Stomach (tissue), 9 donors: ENCODE results near the gene PALLD. TPM values are rescaled to one million over a fixed set of nuclear protein-coding genes. Genes with fewer than 3 reads are reported as not detected.

Experiments used
- DNase-seq, 2 donors: peaks; one replicate each; pipeline versions ENCODE4 v3.0.0 to v3.0.0-alpha.2; 2013 to 2019
- H3K27ac ChIP-seq, 5 donors: fragments of 200-600 bp in 4 of 5; sonication (generic) in 4 of 5; one replicate each; pipeline ENCODE4 v1.5.1; 2013 to 2019; ENCODE audit warnings: mild to moderate bottlenecking in 1 of 5, moderate library complexity in 1 of 5
- H3K27me3 ChIP-seq, 3 donors: fragments of 200-600 bp; sonication (generic); one replicate each; pipeline ENCODE4 v1.5.1; 2017 to 2019; ENCODE audit warnings: mixed run types in 1 of 3
- H3K36me3 ChIP-seq, 4 donors: fragments of 200-600 bp; sonication (generic); 1 replicate in 3 of 4; 2 replicates in 1 of 4; pipeline ENCODE4 v1.5.1; 2016 to 2019
- H3K4me1 ChIP-seq, 4 donors: fragments of 200-600 bp; sonication (generic); one replicate each; pipeline ENCODE4 v1.5.1; 2016 to 2019
- H3K4me3 ChIP-seq, 4 donors: fragments of 200-600 bp; sonication (generic) in 3 of 4; one replicate each; pipeline ENCODE4 v1.5.1; 2016 to 2019; ENCODE audit warnings: mild to moderate bottlenecking in 1 of 4
- H3K9me3 ChIP-seq, 4 donors: fragments of 200-600 bp; sonication (generic); one replicate each; pipeline ENCODE4 v1.5.1; 2016 to 2019
- EP300 ChIP-seq: sonication (generic); formaldehyde crosslinking; IDR thresholded peaks from one replicate; pipeline ENCODE4 v1.6.1; 2017; ENCODE audit warnings: antibody characterized with exemption
- POLR2A ChIP-seq, 4 donors: fragments of 450-650 bp; IDR thresholded peaks; one replicate each; pipeline ENCODE4 v1.6.1; 2016; ENCODE audit warnings: antibody characterized with exemption in 4 of 4, control low read depth in 2 of 4, mild to moderate bottlenecking in 1 of 4, moderate library complexity in 1 of 4
- POLR2AphosphoS5 ChIP-seq, 3 donors: sonication (generic); formaldehyde crosslinking; IDR thresholded peaks; one replicate each; pipeline ENCODE4 v1.6.1; 2016; ENCODE audit warnings: antibody characterized with exemption in 3 of 3
- WGBS, 5 donors: extraction: QIAGEN DNeasy Blood & Tissue Kit in 3 of 5; methylation state at CpG; one replicate each; pipeline versions ENCODE4 v1.1.5 to v1.1.7; 2013 to 2018; 5-methylcytosine and 5-hydroxymethylcytosine counted together
- intact Hi-C: fragments of 100-400 bp; cut with DNase I; formaldehyde crosslinking; loops from one replicate; pipeline ENCODE4 v1.15.1; 2023; ENCODE audit warnings: low total_unique reads
- polyA plus RNA-seq, 3 donors: library from polyadenylated mRNA; stranded (reverse); fragments of 200-250 nt; gene quantifications; one replicate each; pipeline ENCODE4 v1.2.3, GENCODE V29; 2013
- total RNA-seq, 5 donors: library from RNA; depleted of rRNA; stranded (reverse); fragments of >200 nt; gene quantifications; one replicate each; pipeline versions ENCODE4 v1.1.0 to v1.2.3, GENCODE V29; 2014 to 2016
- TF ChIP-seq, protein P1 (sequence below), 7 experiments: fragments of 450-650 bp in 4 of 7; fragments of 200-600 bp in 3 of 7; sonication (generic) in 3 of 7; IDR thresholded peaks; one replicate each; pipeline ENCODE4 v1.5.1; 2016 to 2019; ENCODE audit warnings: antibody characterized with exemption in 7 of 7, control low read depth in 2 of 7, mild to moderate bottlenecking in 1 of 7
- donor health status: healthy with polysubstance abuse.
- donor health status: Bipolar disorder and iron deficiency.
- donor health status: healthy.

The PALLD gene
- total and polyA plus RNA-seq, 8 donors: 75.9 to 984 (median 206) TPM

DNA sequence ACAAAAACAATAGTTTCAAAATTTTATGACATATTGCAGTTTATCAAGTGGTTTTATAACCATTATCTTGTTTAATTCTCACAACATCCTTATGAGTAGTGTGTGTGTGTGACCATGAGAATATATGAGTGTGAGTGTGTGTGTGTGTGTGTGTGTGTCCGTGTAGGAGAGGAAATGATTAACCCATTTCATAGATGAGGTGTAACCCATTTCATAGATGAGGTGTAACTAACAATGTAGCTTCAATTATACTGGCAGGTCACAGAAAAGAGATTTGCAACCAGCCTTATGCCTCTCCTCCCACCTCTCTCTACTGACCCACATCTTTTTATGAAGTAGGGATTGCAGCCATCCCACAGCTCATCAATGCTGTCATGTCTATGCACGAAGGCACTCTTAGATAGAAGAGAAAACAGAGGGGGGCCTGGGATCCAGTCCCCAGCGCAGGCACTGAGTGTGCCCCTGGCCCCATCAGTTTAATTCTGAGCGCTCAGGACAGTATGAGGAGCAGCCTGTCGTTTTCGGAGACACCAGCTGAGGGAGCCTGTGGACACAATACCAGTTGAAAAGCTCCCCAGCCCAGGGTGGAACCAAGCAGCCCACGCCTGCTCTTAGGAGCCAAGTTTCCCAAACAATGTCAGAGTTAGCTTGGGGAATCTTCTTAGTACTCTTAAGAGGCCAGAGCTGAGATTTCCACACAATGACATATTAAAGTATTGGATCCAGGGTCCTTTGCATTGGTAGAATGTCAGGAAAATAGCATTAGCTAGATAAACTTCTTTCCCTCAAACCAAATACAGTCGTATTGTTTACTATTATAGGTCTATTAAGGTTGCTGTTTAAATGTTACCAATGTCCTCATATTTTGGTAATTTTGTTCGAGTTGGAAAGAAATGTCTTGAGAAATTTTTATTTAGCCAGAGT lies 88.6 kb downstream of the PALLD start:
- TF ChIP-seq, protein P1, sequence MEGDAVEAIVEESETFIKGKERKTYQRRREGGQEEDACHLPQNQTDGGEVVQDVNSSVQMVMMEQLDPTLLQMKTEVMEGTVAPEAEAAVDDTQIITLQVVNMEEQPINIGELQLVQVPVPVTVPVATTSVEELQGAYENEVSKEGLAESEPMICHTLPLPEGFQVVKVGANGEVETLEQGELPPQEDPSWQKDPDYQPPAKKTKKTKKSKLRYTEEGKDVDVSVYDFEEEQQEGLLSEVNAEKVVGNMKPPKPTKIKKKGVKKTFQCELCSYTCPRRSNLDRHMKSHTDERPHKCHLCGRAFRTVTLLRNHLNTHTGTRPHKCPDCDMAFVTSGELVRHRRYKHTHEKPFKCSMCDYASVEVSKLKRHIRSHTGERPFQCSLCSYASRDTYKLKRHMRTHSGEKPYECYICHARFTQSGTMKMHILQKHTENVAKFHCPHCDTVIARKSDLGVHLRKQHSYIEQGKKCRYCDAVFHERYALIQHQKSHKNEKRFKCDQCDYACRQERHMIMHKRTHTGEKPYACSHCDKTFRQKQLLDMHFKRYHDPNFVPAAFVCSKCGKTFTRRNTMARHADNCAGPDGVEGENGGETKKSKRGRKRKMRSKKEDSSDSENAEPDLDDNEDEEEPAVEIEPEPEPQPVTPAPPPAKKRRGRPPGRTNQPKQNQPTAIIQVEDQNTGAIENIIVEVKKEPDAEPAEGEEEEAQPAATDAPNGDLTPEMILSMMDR (IDR thresholded peaks at IDR 0.05): peak in 5 of 7 experiments; percentile 54 to 67 (median 65)
- TF ChIP-seq EP300 (no peak), POLR2AphosphoS5 (IDR thresholded peaks at IDR 0.05) (peak in 1 of 3 donors; percentile 34)
- 14 to 35% (median 18%) methylated on average over 9 of the region's 9 CpGs for WGBS, 5 donors
- intact Hi-C loops: no loop called here
- H3K9me3 ChIP-seq: no peaks in the 10 kb centered on the region
- DNase-seq: peak; percentile 77 to 89
- H3K4me3 ChIP-seq: no peak overlapping the region
- no peaks in the 10 kb centered on the region for H3K36me3 ChIP-seq
- H3K27me3 ChIP-seq: no peaks in the 10 kb centered on the region
- H3K4me1 ChIP-seq: peaks cover 0 to 23% (median 12%) of the 10 kb centered on the region in 4 donors
- no peak overlapping the region for H3K27ac ChIP-seq

DNA sequence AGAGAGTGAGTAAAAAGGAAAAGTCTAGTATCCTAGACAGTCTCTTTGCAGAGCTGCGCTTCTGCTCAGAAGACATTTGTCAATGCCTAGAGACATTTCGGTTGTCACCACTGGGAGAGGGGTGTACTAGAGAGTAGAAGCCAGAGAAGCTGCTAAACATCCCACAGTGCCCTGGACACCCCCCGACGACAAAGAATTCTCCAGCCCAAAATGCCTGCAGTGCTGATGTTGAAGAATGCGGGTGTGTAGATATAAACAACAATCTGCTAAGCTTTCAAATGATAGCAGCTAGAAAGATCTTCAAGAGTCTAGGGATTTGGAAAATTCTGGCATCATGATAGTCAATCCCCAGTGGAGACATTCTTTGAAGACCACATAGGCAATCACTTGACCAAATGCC lies 90.1 kb downstream of the PALLD start:
- no peak for DNase-seq
- intact Hi-C loops: no loop called here
- H3K4me3 ChIP-seq: no peak overlapping the region

DNA sequence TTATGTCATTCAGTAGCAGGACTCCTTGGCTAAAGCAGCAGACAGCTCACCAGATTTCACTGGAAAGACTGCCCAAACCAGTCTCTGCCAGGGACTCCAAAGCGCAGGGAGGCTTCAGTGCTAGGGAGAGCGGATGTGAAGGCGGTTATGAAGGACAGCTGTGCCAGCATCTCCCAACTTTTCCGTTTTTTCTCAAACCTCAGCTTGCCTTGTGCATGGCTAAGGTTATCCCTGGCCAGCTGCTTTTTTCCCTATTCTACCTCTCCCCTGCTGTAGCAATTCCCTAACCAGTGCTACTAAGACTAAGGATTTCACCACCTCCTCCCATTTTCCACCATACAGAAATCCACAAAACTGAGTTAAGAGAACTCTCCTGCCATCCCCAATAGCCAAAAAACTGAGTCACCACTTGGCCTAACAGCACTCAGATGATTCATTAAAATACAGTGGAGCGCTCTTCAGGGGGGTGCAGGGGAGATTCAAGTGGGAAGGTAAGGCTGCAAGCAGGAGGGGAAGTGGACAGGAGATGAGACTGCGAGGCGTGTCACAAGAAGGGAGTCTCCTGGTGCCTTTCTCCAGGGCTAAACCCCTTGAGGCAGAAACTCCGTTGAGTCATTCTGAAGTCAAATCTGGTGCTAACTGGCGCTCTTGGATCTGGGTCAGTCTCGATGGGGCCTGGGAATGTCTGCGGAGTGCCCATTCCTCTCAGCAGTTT lies 90.7 kb downstream of the PALLD start:
- H3K4me1 ChIP-seq: peaks cover 0 to 23% (median 12%) of the 10 kb centered on the region in 4 donors
- peak overlapping the region; percentile 0 to 52 (median 13) for H3K27ac ChIP-seq

More for the DNA sequence above, 90.1 kb downstream of the PALLD start:
- Histone ChIP-seq H3K9me3 (no peaks in the 10 kb centered on the region), H3K4me1 (peaks cover 0 to 23% (median 12%) of the 10 kb centered on the region in 4 donors), H3K27ac (peak overlapping the region in 4 of 5 donors; percentile 0 to 52 (median 28)), H3K36me3 (no peaks in the 10 kb centered on the region), H3K27me3 (no peaks in the 10 kb centered on the region)
- 42 to 70% (median 69%) methylated on average over 5 of the region's 5 CpGs for WGBS, 5 donors
- TF ChIP-seq, protein P1 (IDR thresholded peaks at IDR 0.05): no peak
- no peak for TF ChIP-seq POLR2AphosphoS5 (IDR thresholded peaks at IDR 0.05)

DNA sequence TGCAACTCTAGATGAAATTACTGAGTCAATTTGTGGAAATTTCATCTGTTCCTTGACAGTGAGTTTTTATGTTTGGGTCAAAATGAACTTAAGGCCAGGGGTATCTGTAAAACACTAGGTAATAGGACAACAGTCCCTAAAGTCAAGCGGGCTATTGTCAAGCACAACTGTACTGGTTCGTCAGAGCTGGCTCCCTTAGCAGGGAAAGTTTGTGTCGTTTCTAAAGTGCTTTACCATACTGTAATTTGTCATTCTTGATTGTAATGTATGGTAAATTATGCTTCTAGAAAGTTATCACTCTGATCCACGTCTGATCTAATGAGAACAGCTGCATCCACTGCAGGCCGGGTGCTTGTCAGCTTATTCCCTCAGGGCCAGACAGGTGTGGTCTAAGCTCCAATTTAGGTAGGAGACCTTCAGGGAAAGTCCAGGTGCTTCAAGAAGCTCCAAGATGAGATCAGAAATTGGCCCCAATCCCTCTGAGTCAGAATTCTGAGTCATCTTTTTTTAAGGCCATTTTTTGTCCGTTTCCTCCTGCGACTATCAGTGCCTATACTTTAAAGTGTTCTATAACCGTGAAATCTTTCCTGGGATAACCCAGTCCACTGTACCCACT lies 92.2 kb downstream of the PALLD start:
- 63 to 88% (median 75%) methylated on average over 8 of the region's 8 CpGs for WGBS, 5 donors
- Histone ChIP-seq H3K4me3 (no peak overlapping the region), H3K36me3 (no peaks in the 10 kb centered on the region), H3K9me3 (no peaks in the 10 kb centered on the region), H3K27me3 (no peaks in the 10 kb centered on the region), H3K4me1 (peaks cover 0 to 23% (median 12%) of the 10 kb centered on the region in 4 donors), H3K27ac (no peak overlapping the region)
- intact Hi-C loops: no loop called here
- peak in 1 of 2 donors; percentile 43 for DNase-seq
- TF ChIP-seq EP300: no peak
- TF ChIP-seq POLR2AphosphoS5 (IDR thresholded peaks at IDR 0.05): no peak
- TF ChIP-seq, protein P1 (IDR thresholded peaks at IDR 0.05): no peak
- TF ChIP-seq POLR2A (IDR thresholded peaks at IDR 0.05): no peak

More for the DNA sequence above, 90.7 kb downstream of the PALLD start:
- intact Hi-C loops: no loop called here
- Histone ChIP-seq H3K27me3 (no peaks in the 10 kb centered on the region), H3K4me3 (no peak overlapping the region), H3K36me3 (no peaks in the 10 kb centered on the region), H3K9me3 (no peaks in the 10 kb centered on the region)
- 56 to 74% (median 66%) methylated on average over 11 of the region's 11 CpGs for WGBS, 5 donors
- TF ChIP-seq POLR2AphosphoS5 (IDR thresholded peaks at IDR 0.05) (no peak), POLR2A (IDR thresholded peaks at IDR 0.05) (no peak), EP300 (no peak)
- peak in 1 of 2 donors; percentile 52 for DNase-seq
